RWPE2 (cell line): Measurements from ENCODE around the gene HIRA.

Experiments
- ATAC-seq: fragments of 200-7000 bp; cut with Tn5 transposase; 3 replicates; pipeline ENCODE4 v1.9.1; 2021; ENCODE audit warnings: low read depth
- DNase-seq: peaks from one replicate; pipeline ENCODE4 v3.0.0-alpha.2; 2020; ENCODE audit warnings: low spot score
- H3K27ac ChIP-seq: fragments of 450-650 bp; 2 replicates; pipeline ENCODE4 v1.5.1; 2017; ENCODE audit warnings: mild to moderate bottlenecking; ENCODE audit not compliant: poor library complexity, severe bottlenecking
- H3K27me3 ChIP-seq: fragments of 250-450 bp; sonication (Bioruptor Pico); 2 replicates; pipeline ENCODE4 v1.5.1; 2021; ENCODE audit warnings: mild to moderate bottlenecking, moderate library complexity; ENCODE audit not compliant: insufficient read depth, poor library complexity, severe bottlenecking
- H3K36me3 ChIP-seq: fragments of 250-450 bp; sonication (Bioruptor Pico); 2 replicates; pipeline ENCODE4 v1.5.1; 2020; ENCODE audit warnings: low read depth, mild to moderate bottlenecking, moderate library complexity
- H3K4me1 ChIP-seq: fragments of 250-450 bp; sonication (Bioruptor Pico); 2 replicates; pipeline ENCODE4 v1.5.1; 2021; ENCODE audit warnings: mild to moderate bottlenecking, moderate library complexity; ENCODE audit not compliant: insufficient read depth, poor library complexity, severe bottlenecking
- H3K4me3 ChIP-seq: fragments of 250-450 bp; sonication (Bioruptor Pico); 2 replicates; pipeline ENCODE4 v1.5.1; 2021; ENCODE audit warnings: mild to moderate bottlenecking, moderate library complexity; ENCODE audit not compliant: severe bottlenecking
- H3K9me3 ChIP-seq: fragments of 250-450 bp; sonication (Bioruptor Pico); 2 replicates; pipeline ENCODE4 v1.5.1; 2021; ENCODE audit warnings: mild to moderate bottlenecking, moderate library complexity; ENCODE audit not compliant: severe bottlenecking
- TF ChIP-seq, protein P1 (sequence below): fragments of 450-650 bp; IDR thresholded peaks from one replicate; pipeline ENCODE4 v1.5.1; 2017; ENCODE audit warnings: mild to moderate bottlenecking, moderate library complexity; ENCODE audit not compliant: poor library complexity, severe bottlenecking

HIRA gene

DNA sequence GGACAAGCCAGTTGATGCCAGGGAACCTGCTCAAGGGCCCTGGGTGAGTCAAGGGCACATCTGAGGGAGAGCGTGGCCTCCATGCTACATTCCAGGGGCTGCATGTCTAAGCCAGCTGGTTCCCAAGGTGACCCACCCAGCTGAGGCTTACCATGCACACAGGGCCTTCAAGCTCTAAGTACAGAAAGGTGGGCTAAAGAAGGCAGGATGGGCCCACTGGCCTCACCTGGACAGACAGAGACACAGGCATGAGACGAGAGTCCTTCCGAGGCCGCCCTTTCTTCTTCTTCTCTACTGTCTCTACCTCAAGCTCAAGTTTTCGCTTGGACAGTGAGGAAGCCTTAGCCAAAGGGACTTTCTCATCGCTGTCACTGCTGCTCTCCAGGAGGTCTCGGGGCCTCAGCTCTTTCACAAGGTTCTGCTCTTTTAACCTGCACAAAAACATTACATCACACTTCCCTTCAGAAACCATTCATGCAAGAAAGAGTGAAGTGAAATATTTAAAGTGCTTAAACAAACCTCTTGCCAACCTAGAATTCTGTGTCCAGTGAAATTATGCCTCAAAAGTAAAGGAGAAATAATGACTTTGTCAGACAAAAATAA, 69.9 kb downstream of the HIRA start:
- no peak for ATAC-seq
- DNase-seq = no peak
- Histone ChIP-seq H3K9me3 (no peaks in the 10 kb centered on the region), H3K4me3 (no peak overlapping the region), H3K36me3 (peaks cover 85% of the 10 kb centered on the region), H3K4me1 (no peaks in the 10 kb centered on the region), H3K27me3 (no peaks in the 10 kb centered on the region), H3K27ac (no peak overlapping the region)
- TF ChIP-seq, protein P1, sequence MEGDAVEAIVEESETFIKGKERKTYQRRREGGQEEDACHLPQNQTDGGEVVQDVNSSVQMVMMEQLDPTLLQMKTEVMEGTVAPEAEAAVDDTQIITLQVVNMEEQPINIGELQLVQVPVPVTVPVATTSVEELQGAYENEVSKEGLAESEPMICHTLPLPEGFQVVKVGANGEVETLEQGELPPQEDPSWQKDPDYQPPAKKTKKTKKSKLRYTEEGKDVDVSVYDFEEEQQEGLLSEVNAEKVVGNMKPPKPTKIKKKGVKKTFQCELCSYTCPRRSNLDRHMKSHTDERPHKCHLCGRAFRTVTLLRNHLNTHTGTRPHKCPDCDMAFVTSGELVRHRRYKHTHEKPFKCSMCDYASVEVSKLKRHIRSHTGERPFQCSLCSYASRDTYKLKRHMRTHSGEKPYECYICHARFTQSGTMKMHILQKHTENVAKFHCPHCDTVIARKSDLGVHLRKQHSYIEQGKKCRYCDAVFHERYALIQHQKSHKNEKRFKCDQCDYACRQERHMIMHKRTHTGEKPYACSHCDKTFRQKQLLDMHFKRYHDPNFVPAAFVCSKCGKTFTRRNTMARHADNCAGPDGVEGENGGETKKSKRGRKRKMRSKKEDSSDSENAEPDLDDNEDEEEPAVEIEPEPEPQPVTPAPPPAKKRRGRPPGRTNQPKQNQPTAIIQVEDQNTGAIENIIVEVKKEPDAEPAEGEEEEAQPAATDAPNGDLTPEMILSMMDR = no peak

DNA sequence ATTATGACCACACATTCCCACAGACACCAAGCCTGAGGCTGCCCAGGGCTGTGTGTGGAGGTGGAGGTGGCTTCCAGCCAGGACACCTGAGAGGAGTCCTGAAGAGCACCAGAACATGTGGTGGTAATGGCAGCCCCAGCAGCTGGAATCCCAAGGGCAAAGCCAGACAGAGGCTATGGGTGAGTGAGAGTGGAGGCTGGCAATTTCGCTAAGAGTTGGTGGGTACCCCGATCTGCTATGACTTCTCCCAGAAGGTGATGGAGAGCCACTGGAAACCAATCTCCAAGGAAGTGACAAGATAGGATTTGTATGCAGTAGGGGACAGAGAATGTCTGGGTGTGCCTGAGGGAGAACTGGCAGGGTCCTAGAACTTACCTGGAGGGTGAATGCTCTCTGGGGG, 70.7 kb downstream of the HIRA start:
- peaks cover 85% of the 10 kb centered on the region for H3K36me3 ChIP-seq
- TF ChIP-seq, protein P1 = no peak
- no peaks in the 10 kb centered on the region for H3K9me3 ChIP-seq
- no peak overlapping the region for H3K27ac ChIP-seq
- H3K27me3 ChIP-seq = no peaks in the 10 kb centered on the region
- ATAC-seq (no peak), DNase-seq (no peak)
- no peak overlapping the region for H3K4me3 ChIP-seq
- H3K4me1 ChIP-seq = no peaks in the 10 kb centered on the region

DNA sequence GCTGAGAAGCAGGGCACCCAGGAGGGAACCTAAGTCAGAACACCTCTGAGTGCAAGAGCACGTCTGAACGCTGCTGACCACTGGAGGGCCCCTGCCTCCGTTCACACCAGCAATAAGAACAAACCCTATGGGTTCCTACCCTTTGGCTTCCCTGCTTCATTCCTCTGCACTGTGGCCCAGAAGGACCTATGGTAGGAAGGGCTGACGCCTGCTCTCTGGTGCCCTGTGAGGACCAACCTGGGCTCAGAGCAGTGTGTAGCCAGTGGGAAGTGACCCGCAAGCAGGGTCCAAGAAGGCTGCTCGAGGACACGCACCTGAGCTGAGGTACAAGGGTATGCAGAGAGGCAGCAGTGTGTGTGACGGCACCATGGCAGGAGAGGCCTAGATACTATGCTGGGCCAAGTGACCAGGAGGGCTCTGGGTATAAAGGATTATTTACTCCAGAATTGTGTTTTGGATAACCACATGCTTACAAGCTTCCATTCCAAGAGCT, 71.2 kb downstream of the HIRA start:
- H3K27ac ChIP-seq = no peak overlapping the region
- no peaks in the 10 kb centered on the region for H3K27me3 ChIP-seq
- ATAC-seq = no peak; the same call in 2 of the 3 replicates
- H3K4me1 ChIP-seq = no peaks in the 10 kb centered on the region
- DNase-seq = no peak
- H3K4me3 ChIP-seq = no peak overlapping the region
- peaks cover 84% of the 10 kb centered on the region for H3K36me3 ChIP-seq
- H3K9me3 ChIP-seq = no peaks in the 10 kb centered on the region
- TF ChIP-seq, protein P1 = no peak

DNA sequence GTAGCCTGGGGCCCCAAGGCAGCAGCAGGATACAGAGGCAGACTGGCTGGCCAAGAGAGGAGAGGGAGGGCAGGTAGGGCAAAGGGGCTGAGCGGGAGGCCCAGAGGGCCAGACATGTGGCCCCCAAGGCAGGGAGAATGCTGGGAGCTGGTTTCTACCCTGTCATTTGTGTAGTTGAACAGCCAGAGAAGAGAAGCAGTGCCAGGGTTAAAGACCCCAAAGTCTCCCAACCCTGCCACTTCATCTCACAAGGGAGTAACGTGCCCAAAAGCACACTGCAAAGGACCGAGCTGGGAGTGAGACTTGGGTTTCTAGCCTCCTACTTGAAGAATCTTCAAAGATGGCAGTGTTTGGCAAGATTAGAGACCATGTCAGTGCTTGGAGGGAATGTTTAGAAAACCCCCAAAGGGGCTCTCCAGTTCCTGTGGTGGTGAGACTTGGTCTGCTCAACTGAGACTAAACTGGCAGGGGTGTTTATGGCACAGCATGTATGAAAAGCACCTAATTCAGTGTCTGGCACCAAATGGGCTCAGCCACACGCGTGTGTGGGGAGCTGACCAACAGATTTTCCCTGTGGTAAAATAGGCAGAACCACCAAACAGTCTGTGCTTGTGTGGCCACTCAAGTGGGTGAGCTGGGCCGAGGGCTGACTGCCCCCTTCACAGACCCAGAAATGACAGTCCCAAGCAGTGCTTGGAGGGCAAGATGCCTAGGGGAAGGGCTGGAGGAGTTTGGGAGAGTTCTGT, 71.8 kb downstream of the HIRA start:
- H3K27ac ChIP-seq = no peak overlapping the region

More for the DNA sequence above, 71.8 kb downstream of the HIRA start:
- TF ChIP-seq, protein P1 = no peak
- H3K36me3 ChIP-seq = peaks cover 85% of the 10 kb centered on the region
- H3K4me1 ChIP-seq = no peaks in the 10 kb centered on the region
- no peak overlapping the region for H3K4me3 ChIP-seq
- H3K27me3 ChIP-seq = no peaks in the 10 kb centered on the region
- DNase-seq (no peak), ATAC-seq (no peak)
- H3K9me3 ChIP-seq = no peaks in the 10 kb centered on the region
